VCaP (cell line): ENCODE measurements around the gene OR2A12.
A peak's percentile ranks its signal among the peaks of the same experiment; 100 is the strongest.
"Not testable (repeated sequence)": the region's sequence is repeated elsewhere in the genome, so short reads cannot be mapped to it uniquely, and the experiment has no call there.

ENCODE experiments used
- H3K27ac ChIP-seq: fragments of 450-650 bp; 2 replicates; pipeline ENCODE4 v1.5.1; 2017
- TF ChIP-seq, protein P1 (sequence below): fragments of 450-650 bp; conservative IDR thresholded peaks from 2 replicates; pipeline ENCODE4 v1.5.1; 2017; ENCODE audit warnings: mild to moderate bottlenecking, moderate library complexity

Gene OR2A12, protein sequence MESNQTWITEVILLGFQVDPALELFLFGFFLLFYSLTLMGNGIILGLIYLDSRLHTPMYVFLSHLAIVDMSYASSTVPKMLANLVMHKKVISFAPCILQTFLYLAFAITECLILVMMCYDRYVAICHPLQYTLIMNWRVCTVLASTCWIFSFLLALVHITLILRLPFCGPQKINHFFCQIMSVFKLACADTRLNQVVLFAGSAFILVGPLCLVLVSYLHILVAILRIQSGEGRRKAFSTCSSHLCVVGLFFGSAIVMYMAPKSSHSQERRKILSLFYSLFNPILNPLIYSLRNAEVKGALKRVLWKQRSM

DNA sequence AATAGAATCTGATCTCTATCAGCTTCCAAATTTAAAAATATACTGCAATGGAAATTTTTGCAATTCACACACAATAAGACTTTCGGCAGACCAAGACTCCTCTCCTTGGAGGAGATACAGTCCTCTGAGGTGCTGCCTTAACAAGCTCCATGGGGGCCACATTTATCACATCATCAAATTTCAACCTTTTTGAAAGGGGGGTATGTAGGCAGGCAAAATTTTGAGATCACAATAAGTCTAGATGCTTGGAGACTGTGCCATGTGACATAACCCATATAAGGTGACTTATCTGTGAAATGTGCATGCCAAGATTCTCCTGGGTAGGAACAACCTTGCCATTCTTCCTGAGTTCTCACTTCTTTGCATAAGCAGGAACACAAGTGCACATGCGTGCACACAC is at the start of gene OR2A12:
Gene OR2A12, plus strand, starts transcription at position 301 of the 400 bp plus-strand sequence. CDS start 8,830 bp downstream, outside the sequence.
- TF ChIP-seq, protein P1, sequence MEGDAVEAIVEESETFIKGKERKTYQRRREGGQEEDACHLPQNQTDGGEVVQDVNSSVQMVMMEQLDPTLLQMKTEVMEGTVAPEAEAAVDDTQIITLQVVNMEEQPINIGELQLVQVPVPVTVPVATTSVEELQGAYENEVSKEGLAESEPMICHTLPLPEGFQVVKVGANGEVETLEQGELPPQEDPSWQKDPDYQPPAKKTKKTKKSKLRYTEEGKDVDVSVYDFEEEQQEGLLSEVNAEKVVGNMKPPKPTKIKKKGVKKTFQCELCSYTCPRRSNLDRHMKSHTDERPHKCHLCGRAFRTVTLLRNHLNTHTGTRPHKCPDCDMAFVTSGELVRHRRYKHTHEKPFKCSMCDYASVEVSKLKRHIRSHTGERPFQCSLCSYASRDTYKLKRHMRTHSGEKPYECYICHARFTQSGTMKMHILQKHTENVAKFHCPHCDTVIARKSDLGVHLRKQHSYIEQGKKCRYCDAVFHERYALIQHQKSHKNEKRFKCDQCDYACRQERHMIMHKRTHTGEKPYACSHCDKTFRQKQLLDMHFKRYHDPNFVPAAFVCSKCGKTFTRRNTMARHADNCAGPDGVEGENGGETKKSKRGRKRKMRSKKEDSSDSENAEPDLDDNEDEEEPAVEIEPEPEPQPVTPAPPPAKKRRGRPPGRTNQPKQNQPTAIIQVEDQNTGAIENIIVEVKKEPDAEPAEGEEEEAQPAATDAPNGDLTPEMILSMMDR, result no peak
- H3K27ac ChIP-seq, result no peak within 1 kb of the TSS

DNA sequence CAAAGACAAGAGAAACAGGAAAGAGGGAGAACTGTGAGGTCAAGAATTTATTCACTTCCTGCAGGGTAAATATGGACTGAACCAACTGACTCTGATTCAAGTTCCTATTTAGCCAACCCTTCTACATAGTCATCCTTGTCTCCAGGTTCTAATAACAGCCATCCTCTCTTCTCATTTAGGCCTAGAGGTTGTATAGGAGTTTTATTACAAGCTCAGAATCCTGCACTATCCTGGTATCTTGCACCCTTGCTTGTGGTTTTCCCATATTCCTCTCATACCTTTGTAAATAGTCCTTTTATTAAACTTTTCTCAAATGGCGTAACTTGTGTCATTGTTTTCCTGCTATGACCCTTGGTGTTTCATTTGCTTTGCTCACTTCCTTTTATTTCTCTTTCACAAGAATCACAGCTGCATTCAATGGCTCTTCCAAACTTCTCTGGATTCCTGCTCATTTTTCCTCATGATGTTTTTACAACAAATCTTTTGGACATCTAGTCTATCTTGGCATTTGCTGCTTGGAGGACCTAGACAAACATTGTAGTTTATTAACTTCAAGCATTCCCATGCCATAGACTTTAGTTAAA is 49.7 kb upstream of the OR2A12 start:
- TF ChIP-seq, protein P1, result no peak
- no peak overlapping the region for H3K27ac ChIP-seq

DNA sequence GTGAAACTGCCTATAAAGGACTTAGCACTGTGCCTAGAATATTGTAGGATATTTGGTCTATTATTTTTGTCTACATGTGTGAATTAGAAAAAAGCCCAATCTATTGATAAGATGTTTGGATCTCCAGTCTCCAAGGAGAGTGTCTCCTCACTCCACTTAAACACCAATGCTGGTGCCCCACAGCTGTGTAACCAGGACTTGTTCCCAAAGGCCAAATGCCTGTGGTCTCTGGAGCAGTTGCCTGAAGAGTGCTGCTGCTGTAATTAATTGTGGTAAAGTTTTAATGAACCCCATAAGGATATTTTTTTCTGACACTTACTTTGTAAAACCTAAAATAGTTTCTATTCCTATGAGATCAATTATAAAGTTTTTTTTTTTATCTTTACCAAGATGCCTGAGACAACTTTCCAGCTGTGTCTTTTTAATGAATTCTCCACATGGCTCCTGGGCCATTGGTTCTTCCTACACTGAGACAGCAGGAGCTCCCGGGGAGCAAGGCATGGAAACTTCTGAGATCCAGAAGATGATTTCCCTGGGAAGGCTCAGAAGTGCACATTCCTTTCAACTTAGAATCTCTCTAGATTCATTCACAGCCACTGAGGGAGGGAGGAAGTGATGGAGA is 48.6 kb upstream of the OR2A12 start:
- TF ChIP-seq, protein P1, result no peak
- H3K27ac ChIP-seq, result peak overlapping the region; percentile 2; the same call in 1 of the 2 replicates

DNA sequence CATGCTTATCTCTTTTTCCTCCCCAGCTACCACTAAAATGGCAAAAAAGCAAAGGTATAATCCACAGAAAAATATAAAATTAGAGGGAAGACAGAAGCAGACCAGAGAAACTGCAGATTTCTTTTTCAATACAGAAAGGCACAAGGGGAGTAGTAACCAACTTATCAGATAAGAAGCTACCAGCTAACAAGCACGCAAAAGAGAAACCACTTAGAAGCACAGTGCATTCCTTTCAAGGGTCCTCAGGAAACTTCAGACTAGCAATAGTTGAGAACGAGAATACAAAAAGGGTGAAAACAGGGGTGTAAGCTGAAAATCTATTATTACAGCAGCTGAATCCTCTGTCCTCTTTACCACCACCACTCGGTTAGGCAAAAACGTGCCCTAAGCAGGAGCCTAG is 47.2 kb upstream of the OR2A12 start:
- TF ChIP-seq, protein P1, result no peak
- H3K27ac ChIP-seq, result no peak overlapping the region; the same call in 1 of the 2 replicates

DNA sequence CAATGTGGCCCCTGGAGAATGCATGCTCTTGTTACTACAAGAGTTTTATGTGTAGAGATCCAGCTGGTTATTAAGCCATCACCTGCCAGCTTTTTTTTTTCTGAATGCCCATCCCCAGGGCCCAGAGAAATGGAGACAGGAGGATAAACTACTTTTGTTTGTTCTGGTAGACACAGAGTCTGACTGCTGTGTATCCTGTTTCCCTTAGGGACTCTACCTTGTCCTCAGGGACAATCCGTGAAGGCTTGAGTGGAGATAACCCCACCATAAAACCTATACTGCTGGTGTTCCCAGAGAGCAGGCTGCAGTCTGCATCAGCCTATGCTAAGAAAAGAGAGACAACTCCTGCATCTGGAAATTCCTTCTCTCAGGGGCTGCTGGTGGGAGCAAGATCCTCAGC is 37.4 kb upstream of the OR2A12 start, which contains the start of gene OR2A5:
Gene OR2A5, plus strand, starts transcription at position 301 of the 400 bp plus-strand sequence. CDS start 1,454 bp downstream, outside the sequence.
- H3K27ac ChIP-seq, result no peak within 1 kb of the TSS
- TF ChIP-seq, protein P1, result no peak

DNA sequence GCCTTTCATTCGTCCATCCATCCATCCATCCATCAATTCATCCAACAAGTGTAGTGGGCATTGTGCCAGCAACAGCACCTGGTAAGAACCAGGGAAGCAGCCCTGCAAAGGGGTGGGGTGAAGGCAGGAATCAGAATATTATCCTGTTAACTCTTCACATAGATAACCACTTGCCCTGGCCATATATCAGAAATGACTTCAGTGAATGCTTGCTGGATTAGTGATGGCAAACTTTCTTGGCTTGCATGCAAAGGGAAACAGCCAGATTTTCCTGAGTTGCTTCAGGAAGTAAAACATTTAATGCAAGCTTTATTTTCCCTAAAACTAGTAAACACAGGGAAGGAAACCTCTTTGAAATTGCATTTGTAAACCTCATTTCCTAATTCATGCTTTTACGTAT is 36.6 kb upstream of the OR2A12 start:
- TF ChIP-seq, protein P1, result no peak
- no peak overlapping the region for H3K27ac ChIP-seq

DNA sequence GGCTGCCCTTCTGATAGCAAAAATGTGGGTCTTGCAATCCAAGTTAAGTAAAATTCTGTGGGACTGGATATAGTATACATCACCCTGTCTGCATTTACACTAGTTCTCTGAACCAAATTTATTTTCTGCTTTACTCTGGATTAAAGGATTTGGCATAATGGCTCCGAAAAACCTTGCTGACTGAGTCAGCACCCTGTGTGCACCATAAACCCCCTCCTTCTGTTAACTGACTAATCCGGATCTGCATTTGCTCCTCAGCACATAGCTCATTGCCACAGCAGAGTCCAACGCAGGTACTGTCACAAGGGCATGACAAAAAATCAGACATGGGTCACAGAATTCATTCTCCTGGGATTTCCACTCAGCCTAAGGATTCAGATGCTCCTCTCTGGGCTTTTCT is 36.0 kb upstream of the OR2A12 start:
- no peak overlapping the region for H3K27ac ChIP-seq
- TF ChIP-seq, protein P1, result no peak

DNA sequence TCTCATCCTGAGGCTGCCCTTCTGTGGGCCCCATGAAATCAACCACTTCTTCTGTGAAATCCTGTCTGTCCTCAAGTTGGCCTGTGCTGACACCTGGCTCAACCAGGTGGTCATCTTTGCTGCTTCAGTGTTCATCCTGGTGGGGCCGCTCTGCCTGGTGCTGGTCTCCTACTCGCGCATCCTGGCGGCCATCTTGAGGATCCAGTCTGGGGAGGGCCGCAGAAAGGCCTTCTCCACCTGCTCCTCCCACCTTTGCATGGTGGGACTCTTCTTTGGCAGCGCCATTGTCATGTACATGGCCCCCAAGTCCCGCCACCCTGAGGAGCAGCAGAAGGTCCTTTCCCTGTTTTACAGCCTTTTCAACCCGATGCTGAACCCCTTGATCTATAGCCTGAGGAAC is 35.2 kb upstream of the OR2A12 start:
- not testable (repeated sequence) for H3K27ac ChIP-seq
